Neuronal stem cell (in vitro differentiated cells): ENCODE data around the gene MARK3.

Experiments used
- DNase-seq: peaks from one replicate; pipeline ENCODE4 v3.0.0-alpha.2; 2013; ENCODE audit warnings: low spot score
- H2AFZ ChIP-seq: one replicate; pipeline ENCODE4 v1.6.1; 2013; ENCODE audit warnings: mild to moderate bottlenecking, low read length, inconsistent platforms
- H2AK5ac ChIP-seq: 2 replicates; pipeline ENCODE4 v1.6.1; 2013; ENCODE audit warnings: low read depth, mild to moderate bottlenecking, inconsistent platforms, low read length, moderate library complexity, mixed read lengths
- H2BK120ac ChIP-seq: 2 replicates; pipeline ENCODE4 v1.6.1; 2013; ENCODE audit warnings: low read depth, mild to moderate bottlenecking, inconsistent platforms, low read length, moderate library complexity, mixed read lengths
- H2BK12ac ChIP-seq: one replicate; pipeline ENCODE4 v1.6.1; 2013; ENCODE audit warnings: low read length, inconsistent platforms
- H2BK15ac ChIP-seq: 2 replicates; pipeline ENCODE4 v1.6.1; 2013; ENCODE audit warnings: mild to moderate bottlenecking, low read length, inconsistent platforms, mixed read lengths
- H2BK5ac ChIP-seq: one replicate; pipeline ENCODE4 v1.6.1; 2013; ENCODE audit warnings: inconsistent platforms, mild to moderate bottlenecking, low read length, moderate library complexity
- H3K14ac ChIP-seq: one replicate; pipeline ENCODE4 v1.6.1; 2013; ENCODE audit warnings: low read length, inconsistent platforms
- H3K18ac ChIP-seq: 2 replicates; pipeline ENCODE4 v1.6.1; 2013; ENCODE audit warnings: low read length, inconsistent platforms
- H3K23ac ChIP-seq: 2 replicates; pipeline ENCODE4 v1.6.1; 2013; ENCODE audit warnings: low read depth, mild to moderate bottlenecking, mixed read lengths, low read length, inconsistent platforms; ENCODE audit not compliant: poor library complexity
- H3K27ac ChIP-seq: replicated peaks from 3 replicates; pipeline ENCODE4 v1.5.1; 2013; ENCODE audit warnings: low read length, inconsistent platforms
- H3K27me3 ChIP-seq, 3 experiments: 2 replicates each; pipeline ENCODE4 v1.6.1; 2013; ENCODE audit warnings: low read length in 3 of 3, mild to moderate bottlenecking in 2 of 3, inconsistent platforms in 1 of 3, low read depth in 1 of 3, mixed read lengths in 1 of 3, moderate library complexity in 1 of 3; ENCODE audit not compliant: control insufficient read depth in 3 of 3, insufficient read depth in 3 of 3
- H3K36me3 ChIP-seq, 2 donors: replicated peaks in 1 of 2; 2 replicates each; pipeline ENCODE4 v1.6.1; 2013; ENCODE audit warnings: low read length in 2 of 2; ENCODE audit not compliant: control insufficient read depth in 2 of 2, insufficient read depth in 2 of 2
- H3K4ac ChIP-seq: 2 replicates; pipeline ENCODE4 v1.6.1; 2013; ENCODE audit warnings: inconsistent platforms, mild to moderate bottlenecking, low read length, moderate library complexity
- H3K4me1 ChIP-seq, 2 donors: 1 replicate in 1 of 2; 2 replicates in 1 of 2; pipeline ENCODE4 v1.6.1; 2013; ENCODE audit warnings: low read length in 2 of 2, low read depth in 1 of 2; ENCODE audit not compliant: control insufficient read depth in 2 of 2, insufficient read depth in 1 of 2
- H3K4me2 ChIP-seq: one replicate; pipeline ENCODE4 v1.6.1; 2013; ENCODE audit warnings: mild to moderate bottlenecking, low read length, inconsistent platforms; ENCODE audit not compliant: insufficient read depth, poor library complexity, severe bottlenecking
- H3K4me3 ChIP-seq, 2 donors: 2 replicates each; pipeline ENCODE4 v1.5.1; 2013; ENCODE audit warnings: low read length in 2 of 2, mild to moderate bottlenecking in 2 of 2, inconsistent platforms in 1 of 2, moderate library complexity in 1 of 2
- H3K79me1 ChIP-seq: one replicate; pipeline ENCODE4 v1.6.1; 2013; ENCODE audit warnings: low read depth, mild to moderate bottlenecking, inconsistent platforms, low read length, moderate library complexity
- H3K9ac ChIP-seq: one replicate; pipeline ENCODE4 v1.6.1; 2013; ENCODE audit warnings: mild to moderate bottlenecking, low read depth, low read length, inconsistent platforms; ENCODE audit not compliant: poor library complexity
- H3K9me3 ChIP-seq, 2 donors: replicated peaks in 1 of 2; 2 replicates each; pipeline versions ENCODE3 to v1.6.1; 2013; ENCODE audit warnings: low read length in 2 of 2, mild to moderate bottlenecking in 2 of 2, inconsistent platforms in 1 of 2, low read depth in 1 of 2, mixed read lengths in 1 of 2, moderate library complexity in 1 of 2; ENCODE audit not compliant: control insufficient read depth in 2 of 2, insufficient read depth in 1 of 2
- H4K8ac ChIP-seq: one replicate; pipeline ENCODE4 v1.6.1; 2013; ENCODE audit warnings: low read depth, mild to moderate bottlenecking, inconsistent platforms, low read length, moderate library complexity
- H4K91ac ChIP-seq: one replicate; pipeline ENCODE4 v1.6.1; 2013; ENCODE audit warnings: low read length, low read depth, mild to moderate bottlenecking, inconsistent platforms; ENCODE audit not compliant: poor library complexity
- WGBS, 2 donors: extraction: QIAGEN DNeasy Blood & Tissue Kit; methylation state at CpG; one replicate each; pipeline ENCODE4 v1.1.7; 2013; ENCODE audit warnings: missing lambda C conversion rate in 2 of 2, mixed read lengths in 1 of 2; ENCODE audit not compliant: insufficient read length in 2 of 2, insufficient replicate concordance in 1 of 2; ENCODE audit errors: extremely low coverage in 2 of 2; 5-methylcytosine and 5-hydroxymethylcytosine counted together

The MARK3 gene

DNA sequence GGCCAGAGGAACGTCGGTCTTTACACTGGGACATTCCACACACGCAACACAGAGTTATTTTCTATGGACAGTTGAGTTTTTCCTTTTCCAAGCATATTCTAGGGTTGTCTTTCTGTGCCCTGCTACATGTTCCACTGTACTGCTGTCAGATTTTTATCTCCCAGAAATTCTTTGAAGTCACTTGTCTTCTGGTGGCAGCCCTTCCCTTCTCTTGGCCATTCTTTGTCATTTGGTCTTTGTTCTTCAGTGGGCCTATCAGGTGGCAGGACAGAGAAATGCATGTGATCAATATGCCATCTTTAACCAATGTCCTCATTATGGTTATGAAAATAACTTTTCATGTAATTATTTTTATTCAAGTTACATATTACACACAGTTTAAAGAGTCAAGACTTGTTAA, 36.3 kb downstream of the MARK3 start:
- H2AFZ ChIP-seq, result no peak overlapping the region
- no peak overlapping the region for H2AK5ac ChIP-seq
- no peak overlapping the region for H2BK120ac ChIP-seq
- H3K18ac ChIP-seq, result no peak overlapping the region
- no peak overlapping the region for H2BK5ac ChIP-seq
- no peak overlapping the region for H4K8ac ChIP-seq
- no peak overlapping the region for H3K4ac ChIP-seq
- no peak overlapping the region for H2BK12ac ChIP-seq
- no peak overlapping the region for H3K27ac ChIP-seq
- no peak overlapping the region for H3K4me3 ChIP-seq
- peaks cover 0 to 4% of the 10 kb centered on the region in 2 donors for H3K9me3 ChIP-seq
- H3K14ac ChIP-seq, result no peak overlapping the region
- no peaks in the 10 kb centered on the region for H3K79me1 ChIP-seq
- H3K23ac ChIP-seq, result no peak overlapping the region
- H3K9ac ChIP-seq, result no peak overlapping the region
- peaks cover 0 to 19% of the 10 kb centered on the region in 2 donors for H3K36me3 ChIP-seq
- H3K4me1 ChIP-seq, result peaks cover 6 to 14% of the 10 kb centered on the region in 2 donors
- no peak overlapping the region for H4K91ac ChIP-seq
- no peaks in the 10 kb centered on the region for H3K27me3 ChIP-seq
- no peak for DNase-seq
- H3K4me2 ChIP-seq, result no peak overlapping the region
- WGBS, 2 donors, result no CpG with 5 or more reads among the region's 3 CpGs
- H2BK15ac ChIP-seq, result no peak overlapping the region

DNA sequence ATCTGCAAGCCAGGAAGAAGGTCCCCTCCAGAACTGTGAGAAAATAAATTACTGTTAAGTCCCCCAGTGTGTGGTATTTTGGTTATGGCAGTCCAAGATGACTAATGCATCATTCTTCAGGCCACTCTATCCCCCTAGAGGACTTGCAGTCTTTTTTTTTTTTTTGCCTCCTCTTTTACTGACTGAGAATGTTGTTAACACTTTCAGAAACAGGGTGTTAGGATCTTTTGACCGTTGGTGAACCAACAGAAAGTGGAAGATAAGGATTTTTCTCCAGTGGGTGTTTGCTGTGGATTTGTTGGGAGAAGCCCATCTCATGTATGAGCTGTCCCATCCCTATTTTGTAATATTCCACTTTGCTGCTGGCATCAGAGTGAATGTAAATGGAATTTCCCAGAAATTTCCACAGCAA, 37.8 kb downstream of the MARK3 start:
- H3K4ac ChIP-seq, result no peak overlapping the region
- H3K9me3 ChIP-seq, result no peaks in the 10 kb centered on the region
- no peak overlapping the region for H3K27ac ChIP-seq
- no peak overlapping the region for H2BK120ac ChIP-seq
- no peak overlapping the region for H2BK12ac ChIP-seq
- H2AK5ac ChIP-seq, result no peak overlapping the region
- H3K79me1 ChIP-seq, result no peaks in the 10 kb centered on the region
- H2BK5ac ChIP-seq, result no peak overlapping the region
- H3K4me1 ChIP-seq, result peaks cover 7 to 19% of the 10 kb centered on the region in 2 donors
- no CpG with 5 or more reads among the region's 1 CpG for WGBS, 2 donors
- no peak overlapping the region for H3K23ac ChIP-seq
- H2AFZ ChIP-seq, result no peak overlapping the region
- H4K91ac ChIP-seq, result no peak overlapping the region
- H3K36me3 ChIP-seq, result peaks cover 0 to 13% of the 10 kb centered on the region in 2 donors
- no peak for DNase-seq
- H3K27me3 ChIP-seq, result no peaks in the 10 kb centered on the region
- H3K4me2 ChIP-seq, result no peak overlapping the region
- no peak overlapping the region for H3K14ac ChIP-seq
- H4K8ac ChIP-seq, result no peak overlapping the region
- no peak overlapping the region for H2BK15ac ChIP-seq
- H3K18ac ChIP-seq, result no peak overlapping the region
- H3K4me3 ChIP-seq, result no peak overlapping the region
- no peak overlapping the region for H3K9ac ChIP-seq

- no peaks in the 10 kb centered on the region for H3K9me3 ChIP-seq
- no peak overlapping the region for H2AK5ac ChIP-seq
- H3K18ac ChIP-seq, result no peak overlapping the region
- H3K36me3 ChIP-seq, result peaks cover 1 to 49% of the 10 kb centered on the region in 2 donors
- no peak overlapping the region for H3K23ac ChIP-seq
- no peak overlapping the region for H3K9ac ChIP-seq
- no peak overlapping the region for H3K4me3 ChIP-seq
- no peak overlapping the region for H2AFZ ChIP-seq
- no peak overlapping the region for H3K4me2 ChIP-seq
- H2BK12ac ChIP-seq, result no peak overlapping the region
- no peak for DNase-seq
- H4K8ac ChIP-seq, result no peak overlapping the region
- no peak overlapping the region for H2BK15ac ChIP-seq
- no peak overlapping the region for H2BK120ac ChIP-seq
- H3K4ac ChIP-seq, result no peak overlapping the region
- WGBS, 2 donors, result no CpG with 5 or more reads among the region's 3 CpGs
- no peaks in the 10 kb centered on the region for H3K27me3 ChIP-seq
- no peak overlapping the region for H3K27ac ChIP-seq
- no peak overlapping the region for H3K14ac ChIP-seq
- H3K4me1 ChIP-seq, result peaks cover 5 to 27% of the 10 kb centered on the region in 2 donors
- H3K79me1 ChIP-seq, result no peaks in the 10 kb centered on the region
- no peak overlapping the region for H4K91ac ChIP-seq
- H2BK5ac ChIP-seq, result no peak overlapping the region
Measured at GRCh38 chr14:103427485-103428443, 42.5 kb downstream of the MARK3 start.

DNA sequence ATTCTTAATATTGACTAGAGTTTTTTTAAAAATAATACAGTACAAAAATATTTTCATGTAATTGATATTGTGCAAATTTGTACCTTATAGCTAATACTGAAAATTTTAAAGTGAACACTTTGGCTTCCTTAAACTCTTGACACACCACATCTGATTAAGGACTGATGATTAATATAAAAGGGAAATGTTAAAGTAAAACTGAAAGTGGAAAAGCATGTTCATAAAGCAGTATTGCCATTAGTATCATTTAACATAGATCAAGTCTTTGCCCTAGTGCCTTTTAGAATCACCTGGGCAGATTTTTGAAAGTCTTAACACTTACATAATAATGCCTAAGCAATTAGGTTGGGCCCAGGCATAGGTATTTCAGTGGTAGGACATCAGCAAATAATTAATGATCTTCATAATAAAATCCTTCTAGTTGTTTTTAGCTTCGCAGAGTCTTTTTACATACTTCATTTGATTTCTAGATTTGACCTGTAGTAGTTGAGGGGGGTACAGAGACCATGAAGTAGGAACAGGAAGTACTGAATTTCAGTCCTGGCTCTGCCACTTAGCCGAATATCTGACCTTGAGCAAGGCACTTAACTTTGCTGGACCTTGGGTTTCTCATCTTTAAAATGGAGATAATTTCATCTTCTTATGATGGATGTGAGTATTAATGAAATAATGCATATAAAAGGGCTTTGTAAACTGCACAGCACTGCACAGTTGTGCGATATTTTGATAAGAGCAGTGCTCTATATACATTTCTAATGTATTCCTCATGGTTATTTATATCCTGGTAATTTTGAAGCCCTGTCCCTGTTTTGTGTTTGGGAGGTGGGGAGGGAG, 43.7 kb downstream of the MARK3 start:
- H4K91ac ChIP-seq, result no peak overlapping the region
- no peak overlapping the region for H3K23ac ChIP-seq
- H3K4me2 ChIP-seq, result no peak overlapping the region
- H4K8ac ChIP-seq, result no peak overlapping the region
- H2AK5ac ChIP-seq, result no peak overlapping the region
- H3K9me3 ChIP-seq, result no peaks in the 10 kb centered on the region
- no peak overlapping the region for H3K14ac ChIP-seq
- no peak overlapping the region for H2BK120ac ChIP-seq
- peaks cover 1 to 47% of the 10 kb centered on the region in 2 donors for H3K36me3 ChIP-seq
- H2BK15ac ChIP-seq, result no peak overlapping the region
- no peak overlapping the region for H3K27ac ChIP-seq
- no peak overlapping the region for H2BK12ac ChIP-seq
- no peak overlapping the region for H3K18ac ChIP-seq
- no peak overlapping the region for H3K4me3 ChIP-seq
- H3K27me3 ChIP-seq, result no peaks in the 10 kb centered on the region
- no peak overlapping the region for H2AFZ ChIP-seq
- no peaks in the 10 kb centered on the region for H3K79me1 ChIP-seq
- H3K4me1 ChIP-seq, result peaks cover 5 to 27% of the 10 kb centered on the region in 2 donors
- H2BK5ac ChIP-seq, result no peak overlapping the region
- no CpG with 5 or more reads among the region's 3 CpGs for WGBS, 2 donors
- DNase-seq, result no peak
- H3K9ac ChIP-seq, result no peak overlapping the region
- H3K4ac ChIP-seq, result no peak overlapping the region
